HEK293 (cell line): ENCODE data around the gene BCAS3.
"Not testable (repeated sequence)": the region's sequence is repeated elsewhere in the genome, so short reads cannot be mapped to it uniquely, and the experiment has no call there.

Experiments
- CTCF ChIA-PET: fragments of 350-600 bp; formaldehyde crosslinking; extraction: SDS; loops from one replicate; lab custom pipeline; 2021; ENCODE audit warnings: antibody characterized with exemption; lab: Yijun Ruan, JAX
- POLR2A ChIA-PET: fragments of 300-600 bp; formaldehyde crosslinking; extraction: SDS; loops from one replicate; lab custom pipeline; 2020; ENCODE audit warnings: antibody characterized with exemption, inconsistent platforms; lab: Yijun Ruan, JAX
- H3K27ac ChIP-seq: fragments of 200-500 bp; sonication (Bioruptor generic); 2 replicates; pipeline ENCODE4 v1.5.1; 2014; ENCODE audit warnings: low read depth, low read length, control low read depth, inconsistent platforms; ENCODE audit errors: extremely low read depth
- H3K36me3 ChIP-seq, 2 experiments: fragments of 200-500 bp in 1 of 2; sonication (Bioruptor generic) in 1 of 2; 1 replicate in 1 of 2; 2 replicates in 1 of 2; pipeline ENCODE4 v1.5.1; 2014 to 2017; ENCODE audit warnings: inconsistent platforms in 2 of 2, low read length in 2 of 2; ENCODE audit not compliant: control insufficient read depth in 2 of 2, insufficient read depth in 1 of 2
- H3K4me1 ChIP-seq: fragments of 200-500 bp; sonication (Bioruptor generic); 2 replicates; pipeline ENCODE4 v1.5.1; 2014; ENCODE audit warnings: mild to moderate bottlenecking, low read length, inconsistent platforms; ENCODE audit not compliant: control insufficient read depth, insufficient read depth
- H3K4me3 ChIP-seq: 2 replicates; pipeline ENCODE4 v1.5.1; 2011; ENCODE audit warnings: low read depth, mild to moderate bottlenecking, control low read depth, low read length, moderate library complexity
- H3K9me3 ChIP-seq: fragments of 200-500 bp; sonication (Bioruptor generic); 2 replicates; pipeline ENCODE4 v1.5.1; 2014; ENCODE audit warnings: low read depth, low read length, inconsistent platforms; ENCODE audit not compliant: control insufficient read depth, insufficient read depth
- GFI1B ChIP-seq: fragments of 450-650 bp; formaldehyde crosslinking; IDR thresholded peaks from 2 replicates; pipeline ENCODE4 v1.5.1; 2016; ENCODE audit warnings: missing biosample characterization, missing genetic modification characterization
- HOXA7 ChIP-seq: sonication (generic); formaldehyde crosslinking; IDR thresholded peaks from 2 replicates; pipeline ENCODE4 v1.8.1; 2022; ENCODE audit warnings: missing genetic modification reagents, borderline replicate concordance
- IKZF3 ChIP-seq: fragments of 450-650 bp; IDR thresholded peaks from 2 replicates; pipeline ENCODE4 v1.5.0; 2018; ENCODE audit warnings: missing biosample characterization, mild to moderate bottlenecking, missing genetic modification characterization, moderate library complexity
- KLF1 ChIP-seq: fragments of 450-650 bp; formaldehyde crosslinking; IDR thresholded peaks from 2 replicates; pipeline ENCODE4 v1.5.1; 2016; ENCODE audit warnings: missing biosample characterization, missing genetic modification characterization
- PRDM10 ChIP-seq: fragments of 450-650 bp; formaldehyde crosslinking; IDR thresholded peaks from 2 replicates; pipeline ENCODE4 v1.5.1; 2016; ENCODE audit warnings: missing biosample characterization, missing genetic modification characterization
- TCF7L2 ChIP-seq: IDR thresholded peaks from 2 replicates; pipeline ENCODE4 v1.6.1; 2011; ENCODE audit warnings: low read depth, mild to moderate bottlenecking, inconsistent platforms, low read length, moderate library complexity, borderline replicate concordance
- ZBTB20 ChIP-seq: fragments of 450-650 bp; formaldehyde crosslinking; IDR thresholded peaks from 2 replicates; pipeline ENCODE4 v1.5.1; 2016; ENCODE audit warnings: missing biosample characterization, missing genetic modification characterization
- ZBTB21 ChIP-seq: fragments of 450-650 bp; formaldehyde crosslinking; IDR thresholded peaks from 2 replicates; pipeline ENCODE4 v1.5.1; 2017; ENCODE audit warnings: missing biosample characterization, missing genetic modification characterization
- ZBTB7A ChIP-seq: fragments of 450-650 bp; formaldehyde crosslinking; IDR thresholded peaks from 2 replicates; pipeline ENCODE4 v1.5.1; 2016; ENCODE audit warnings: low read depth, missing biosample characterization, missing genetic modification characterization
- ZBTB8A ChIP-seq: fragments of 450-650 bp; formaldehyde crosslinking; IDR thresholded peaks from 2 replicates; pipeline ENCODE4 v1.5.1; 2016; ENCODE audit warnings: missing biosample characterization, missing genetic modification characterization
- ZNF146 ChIP-seq: fragments of 450-650 bp; formaldehyde crosslinking; IDR thresholded peaks from 2 replicates; pipeline ENCODE4 v1.5.1; 2016; ENCODE audit warnings: missing biosample characterization, missing genetic modification characterization
- ZNF16 ChIP-seq: fragments of 450-650 bp; formaldehyde crosslinking; IDR thresholded peaks from 2 replicates; pipeline ENCODE4 v1.5.1; 2016; ENCODE audit warnings: low read depth, missing biosample characterization, missing genetic modification characterization
- ZNF266 ChIP-seq: fragments of 450-650 bp; formaldehyde crosslinking; IDR thresholded peaks from 2 replicates; pipeline ENCODE4 v1.5.1; 2016; ENCODE audit warnings: missing biosample characterization, missing genetic modification characterization, low read depth
- ZNF341 ChIP-seq: fragments of 450-650 bp; formaldehyde crosslinking; IDR thresholded peaks from 2 replicates; pipeline ENCODE4; 2016; ENCODE audit warnings: low read depth, missing biosample characterization, missing genetic modification characterization
- ZNF354C ChIP-seq: fragments of 450-650 bp; formaldehyde crosslinking; IDR thresholded peaks from 2 replicates; pipeline ENCODE4 v1.5.1; 2016; ENCODE audit warnings: missing biosample characterization, missing genetic modification characterization, low read depth, borderline replicate concordance
- ZNF48 ChIP-seq: fragments of 450-650 bp; formaldehyde crosslinking; IDR thresholded peaks from 2 replicates; pipeline ENCODE4 v1.5.1; 2016; ENCODE audit warnings: missing biosample characterization, missing genetic modification characterization
- ZNF521 ChIP-seq: fragments of 450-650 bp; formaldehyde crosslinking; IDR thresholded peaks from 2 replicates; pipeline ENCODE4 v1.5.1; 2017; ENCODE audit warnings: missing biosample characterization, mild to moderate bottlenecking, missing genetic modification characterization
- ZNF549 ChIP-seq: fragments of 450-650 bp; IDR thresholded peaks from 2 replicates; pipeline ENCODE4 v1.5.1; 2018; ENCODE audit warnings: missing biosample characterization, missing genetic modification characterization, mild to moderate bottlenecking, inconsistent platforms, moderate library complexity
- ZNF555 ChIP-seq: fragments of 450-650 bp; formaldehyde crosslinking; conservative IDR thresholded peaks from 2 replicates; pipeline ENCODE4 v1.5.1; 2017; ENCODE audit warnings: missing biosample characterization, mild to moderate bottlenecking, missing genetic modification characterization, inconsistent platforms
- ZNF558 ChIP-seq: fragments of 450-650 bp; formaldehyde crosslinking; IDR thresholded peaks from 2 replicates; pipeline ENCODE4 v1.5.1; 2016; ENCODE audit warnings: missing biosample characterization, missing genetic modification characterization
- ZNF610 ChIP-seq: fragments of 450-650 bp; formaldehyde crosslinking; IDR thresholded peaks from 2 replicates; pipeline ENCODE4 v1.5.1; 2016; ENCODE audit warnings: missing biosample characterization, missing genetic modification characterization, borderline replicate concordance
- ZNF624 ChIP-seq: fragments of 450-650 bp; formaldehyde crosslinking; IDR thresholded peaks from 2 replicates; pipeline ENCODE4 v1.5.1; 2017; ENCODE audit warnings: missing biosample characterization, missing genetic modification characterization
- ZNF660 ChIP-seq: fragments of 450-650 bp; IDR thresholded peaks from 2 replicates; pipeline ENCODE4 v1.5.1; 2018; ENCODE audit warnings: missing biosample characterization, mild to moderate bottlenecking, missing genetic modification characterization
- ZNF768 ChIP-seq: fragments of 450-650 bp; formaldehyde crosslinking; IDR thresholded peaks from 2 replicates; pipeline ENCODE4 v1.5.1; 2018; ENCODE audit warnings: missing biosample characterization, mild to moderate bottlenecking, missing genetic modification characterization
- TF ChIP-seq, protein P1 (sequence below): fragments of 450-650 bp; formaldehyde crosslinking; IDR thresholded peaks from 2 replicates; pipeline ENCODE4 v1.5.1; 2016; ENCODE audit warnings: missing biosample characterization, missing genetic modification characterization

BCAS3 gene

GRCh38 chr17:61029181-61029580 lies 351.5 kb downstream of the BCAS3 start (continued):
- TF ChIP-seq PRDM10, result no peak
- no peak for TF ChIP-seq ZBTB7A (tag by site-specific recombination)
- TF ChIP-seq GFI1B (tag by site-specific recombination), result no peak
- no peak for TF ChIP-seq ZNF16 (tag by site-specific recombination)
- TF ChIP-seq ZNF48, result no peak
- no peak for TF ChIP-seq IKZF3 (tag by site-specific recombination)
- TF ChIP-seq ZNF768, result no peak
- no peak for TF ChIP-seq ZNF555 (tag by site-specific recombination)
- TF ChIP-seq ZNF610 (tag by site-specific recombination), result no peak
- TF ChIP-seq, protein P1, sequence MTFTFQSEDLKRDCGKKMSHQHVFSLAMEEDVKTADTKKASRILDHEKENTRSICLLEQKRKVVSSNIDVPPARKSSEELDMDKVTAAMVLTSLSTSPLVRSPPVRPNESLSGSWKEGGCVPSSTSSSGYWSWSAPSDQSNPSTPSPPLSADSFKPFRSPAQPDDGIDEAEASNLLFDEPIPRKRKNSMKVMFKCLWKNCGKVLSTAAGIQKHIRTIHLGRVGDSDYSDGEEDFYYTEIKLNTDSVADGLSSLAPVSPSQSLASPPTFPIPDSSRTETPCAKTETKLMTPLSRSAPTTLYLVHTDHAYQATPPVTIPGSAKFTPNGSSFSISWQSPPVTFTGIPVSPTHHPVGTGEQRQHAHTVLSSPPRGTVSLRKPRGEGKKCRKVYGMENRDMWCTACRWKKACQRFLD (tag by site-specific recombination), result no peak
- TF ChIP-seq ZBTB21 (tag by site-specific recombination), result no peak

DNA sequence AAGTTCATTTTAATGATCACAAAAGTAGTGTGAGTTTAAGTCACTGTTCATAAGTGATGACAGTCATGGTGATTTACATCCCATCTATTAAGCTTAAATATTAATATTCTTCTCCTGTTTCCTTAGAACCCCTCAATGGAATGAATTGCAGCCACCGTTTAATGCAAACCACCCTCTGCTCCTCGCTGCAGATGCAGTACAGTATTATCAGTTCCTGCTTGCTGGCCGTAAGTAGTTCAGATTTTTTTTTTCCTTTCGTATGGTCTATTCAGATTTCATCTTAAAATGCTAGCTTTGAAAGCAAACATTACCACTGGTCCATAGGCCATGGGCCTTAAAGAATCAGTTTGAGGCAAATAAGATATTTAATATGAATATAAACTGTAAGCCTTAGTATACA lies 363.0 kb downstream of the BCAS3 start:
- TF ChIP-seq HOXA7 (CRISPR knock-in tag) (no peak), ZNF558 (no peak), ZNF146 (tag by site-specific recombination) (no peak), ZNF521 (tag by site-specific recombination) (no peak), ZNF660 (no peak), ZNF549 (tag by site-specific recombination) (no peak), TCF7L2 (no peak), ZNF341 (no peak), KLF1 (tag by site-specific recombination) (no peak), ZNF624 (no peak), ZBTB20 (tag by site-specific recombination) (no peak), ZBTB8A (tag by site-specific recombination) (no peak), ZBTB7A (tag by site-specific recombination) (no peak), ZNF266 (tag by site-specific recombination) (no peak), ZNF354C (tag by site-specific recombination) (no peak)
- TF ChIP-seq, all 188 proteins: peak for 0
- peaks cover 15 to 22% of the 10 kb centered on the region in 2 experiments for H3K36me3 ChIP-seq
- CTCF ChIA-PET, result interaction anchor here (0.8 kb wide), 1 partner anchor 39 kb away, joined by 3 read pairs; no protein-coding TSS in a partner anchor
- no peak overlapping the region for H3K4me3 ChIP-seq
- H3K27ac ChIP-seq, result no peak overlapping the region
- no peaks in the 10 kb centered on the region for H3K9me3 ChIP-seq
- H3K4me1 ChIP-seq, result no peaks in the 10 kb centered on the region
- POLR2A ChIA-PET, result no interaction called here

- CTCF ChIA-PET, H3K9me3 ChIP-seq, H3K27ac ChIP-seq, POLR2A ChIA-PET, H3K4me3 ChIP-seq, H3K4me1 ChIP-seq: not testable (repeated sequence)
- H3K36me3 ChIP-seq, result peaks cover 15 to 22% of the 10 kb centered on the region in 2 experiments
These were observed 364.7 kb downstream of the BCAS3 start for GRCh38 chr17:61042348-61042747.
